ENCODE measurements around the gene OSBPL1A. TPM values are rescaled to one million over a fixed set of nuclear protein-coding genes. Genes with fewer than 3 reads are reported as not detected.

OSBPL1A gene
- total RNA-seq, 4 donors from 2014 or later, result 16.1 to 80.0 (median 61.4) TPM

GRCh38 chr18:24130494-24130893, 267.1 kb downstream of the OSBPL1A start:
- Histone ChIP-seq H3K27me3 (no peaks in the 10 kb centered on the region), H3K4me3 (no peak overlapping the region), H3K4me1 (peaks cover 0 to 10% (median 3%) of the 10 kb centered on the region in 4 donors), H3K27ac (peak overlapping the region in 1 of 4 donors; percentile 41), H3K36me3 (peaks cover 0 to 5% (median 0%) of the 10 kb centered on the region in 4 donors), H3K9me3 (no peaks in the 10 kb centered on the region)
- in situ Hi-C loops (cut with MboI; ENCODE audit: low pct_ligation_motif_present in 1 of 4, low pct_unique_long_range_greater_than_20kb in 1 of 4, low sequenced_read_pairs in 3 of 4), result no loop called here
- intact Hi-C loops (cut with DNase I; ENCODE audit: low total_unique reads), result no loop called here
- WGBS, 2 donors (ENCODE audit: low coverage in 1 of 2), result 44 to 68% methylated on average over 2 of the region's 2 CpGs
- no peak for TF ChIP-seq EP300 (IDR thresholded peaks at IDR 0.05; ENCODE audit: low read depth)
- no peak for TF ChIP-seq POLR2A (IDR thresholded peaks at IDR 0.05)
- no peak for TF ChIP-seq POLR2AphosphoS5 (IDR thresholded peaks at IDR 0.05)
- no peak for TF ChIP-seq CTCF (IDR thresholded peaks at IDR 0.05)
- DNase-seq, result no peak

GRCh38 chr18:24128700-24129099, 268.9 kb downstream of the OSBPL1A start:
- no peak for DNase-seq
- no peak for TF ChIP-seq POLR2AphosphoS5 (IDR thresholded peaks at IDR 0.05)
- TF ChIP-seq POLR2A (IDR thresholded peaks at IDR 0.05), result no peak
- TF ChIP-seq EP300 (IDR thresholded peaks at IDR 0.05; ENCODE audit: low read depth), result no peak
- TF ChIP-seq CTCF (IDR thresholded peaks at IDR 0.05), result no peak
- Histone ChIP-seq H3K27ac (no peak overlapping the region), H3K9me3 (no peaks in the 10 kb centered on the region), H3K36me3 (peaks cover 0 to 8% (median 0%) of the 10 kb centered on the region in 4 donors), H3K27me3 (no peaks in the 10 kb centered on the region), H3K4me1 (peaks cover 0 to 10% (median 3%) of the 10 kb centered on the region in 4 donors), H3K4me3 (no peak overlapping the region)
- 93% methylated on average over 4 of the region's 4 CpGs for WGBS, 2 donors (ENCODE audit: low coverage in 1 of 2)
- in situ Hi-C loops (cut with MboI; ENCODE audit: low pct_ligation_motif_present in 1 of 4, low pct_unique_long_range_greater_than_20kb in 1 of 4, low sequenced_read_pairs in 3 of 4) (no loop called here), intact Hi-C loops (cut with DNase I; ENCODE audit: low total_unique reads) (no loop called here)

- TF ChIP-seq POLR2AphosphoS5 (IDR thresholded peaks at IDR 0.05), result no peak
- TF ChIP-seq CTCF (IDR thresholded peaks at IDR 0.05), result no peak
- TF ChIP-seq EP300 (IDR thresholded peaks at IDR 0.05; ENCODE audit: low read depth), result no peak
- TF ChIP-seq POLR2A (IDR thresholded peaks at IDR 0.05), result no peak
- intact Hi-C loops (cut with DNase I; ENCODE audit: low total_unique reads), result no loop called here
These were observed 269.9 kb downstream of the OSBPL1A start for GRCh38 chr18:24127735-24128134.

GRCh38 chr18:24126155-24126961, 271.3 kb downstream of the OSBPL1A start:
- in situ Hi-C loops (cut with MboI; ENCODE audit: low pct_ligation_motif_present in 1 of 4, low pct_unique_long_range_greater_than_20kb in 1 of 4, low sequenced_read_pairs in 3 of 4), result no loop called here
- DNase-seq, result no peak
- WGBS, 2 donors (ENCODE audit: low coverage in 1 of 2), result 48 to 50% methylated on average over 3 of the region's 3 CpGs
- H3K4me3 ChIP-seq, result no peak overlapping the region
- peaks cover 0 to 3% (median 0%) of the 10 kb centered on the region in 4 donors for H3K36me3 ChIP-seq
- no peak for TF ChIP-seq EP300 (IDR thresholded peaks at IDR 0.05; ENCODE audit: low read depth)
- TF ChIP-seq POLR2AphosphoS5 (IDR thresholded peaks at IDR 0.05), result no peak
- no peak for TF ChIP-seq POLR2A (IDR thresholded peaks at IDR 0.05)
- no peak for TF ChIP-seq CTCF (IDR thresholded peaks at IDR 0.05)
- no peaks in the 10 kb centered on the region for H3K27me3 ChIP-seq
- H3K9me3 ChIP-seq, result no peaks in the 10 kb centered on the region
- H3K4me1 ChIP-seq, result peaks cover 0 to 10% (median 3%) of the 10 kb centered on the region in 4 donors
- intact Hi-C loops (cut with DNase I; ENCODE audit: low total_unique reads), result no loop called here
- H3K27ac ChIP-seq, result no peak overlapping the region

More at GRCh38 chr18:24127735-24128134, 269.9 kb downstream of the OSBPL1A start:
- Histone ChIP-seq H3K27me3 (no peaks in the 10 kb centered on the region), H3K9me3 (no peaks in the 10 kb centered on the region), H3K4me3 (no peak overlapping the region), H3K36me3 (peaks cover 0 to 9% (median 0%) of the 10 kb centered on the region in 4 donors), H3K27ac (no peak overlapping the region), H3K4me1 (peaks cover 0 to 10% (median 3%) of the 10 kb centered on the region in 4 donors)
- in situ Hi-C loops (cut with MboI; ENCODE audit: low pct_ligation_motif_present in 1 of 4, low pct_unique_long_range_greater_than_20kb in 1 of 4, low sequenced_read_pairs in 3 of 4), result no loop called here
- 72 to 80% methylated on average over 2 to 3 of the region's 3 CpGs for WGBS, 2 donors (ENCODE audit: low coverage in 1 of 2)
- no peak for DNase-seq

Data from transverse colon (tissue), 4 donors.